HG03064 (cell line): ENCODE results near the gene CFAP57.

Experiments
- ATAC-seq: cut with Tn5 transposase; IDR thresholded peaks from one replicate; pipeline ENCODE4 v1.9.1; 2021; ENCODE audit warnings: low read depth; ENCODE audit not compliant: unreplicated experiment

CFAP57 gene

DNA sequence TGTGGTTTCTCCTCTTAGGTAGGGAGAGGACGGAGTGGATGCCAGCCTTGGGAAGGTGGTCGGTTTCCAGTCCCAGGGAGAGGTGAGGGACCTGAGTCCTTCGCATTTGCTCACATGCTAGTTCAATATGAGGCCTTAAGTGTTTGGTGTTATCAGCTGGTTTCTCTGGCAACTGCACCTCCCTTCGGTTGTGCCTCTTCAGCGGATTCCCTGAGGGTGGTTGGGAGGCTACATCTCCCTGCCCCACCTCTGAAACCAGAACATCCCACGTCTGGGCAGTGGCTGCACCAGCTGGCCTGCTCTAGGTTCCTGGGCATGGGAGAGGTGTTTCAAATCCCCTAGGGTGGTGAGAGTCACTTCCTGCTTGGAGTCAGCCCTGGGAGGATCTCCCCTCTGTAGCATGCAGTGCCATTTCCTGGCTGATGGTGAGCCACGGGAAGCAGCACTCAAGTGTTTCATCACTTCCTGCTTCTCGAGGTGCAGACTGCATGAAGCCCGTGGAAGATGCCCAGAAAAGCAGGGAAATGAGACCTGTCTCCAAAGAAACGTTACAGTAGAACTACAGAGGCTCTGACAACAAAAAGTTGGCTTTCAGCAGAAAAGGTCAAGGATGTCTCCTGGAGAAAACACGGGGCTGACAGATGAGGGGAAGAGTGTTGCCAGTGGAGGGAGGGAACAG lies 102.1 kb downstream of the CFAP57 start:
- no peak for ATAC-seq

DNA sequence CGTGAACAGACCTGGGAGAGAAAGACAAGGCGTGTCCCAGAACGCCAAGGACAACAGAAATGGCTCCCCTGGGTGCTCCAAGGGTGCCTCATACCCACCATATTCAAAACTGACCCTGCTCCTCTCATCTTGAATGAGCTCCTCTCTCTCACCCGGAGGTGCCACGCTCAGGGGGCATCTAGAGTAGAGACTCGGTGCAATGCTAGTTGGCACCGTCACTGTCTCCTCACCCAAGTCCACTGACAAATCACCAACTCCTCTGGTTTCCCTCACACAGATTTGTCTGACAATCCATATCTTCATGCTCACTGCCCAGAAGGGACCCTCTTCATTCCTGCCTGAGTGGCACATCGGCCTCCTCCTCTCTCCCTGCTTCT lies 102.7 kb downstream of the CFAP57 start:
- ATAC-seq: no peak

DNA sequence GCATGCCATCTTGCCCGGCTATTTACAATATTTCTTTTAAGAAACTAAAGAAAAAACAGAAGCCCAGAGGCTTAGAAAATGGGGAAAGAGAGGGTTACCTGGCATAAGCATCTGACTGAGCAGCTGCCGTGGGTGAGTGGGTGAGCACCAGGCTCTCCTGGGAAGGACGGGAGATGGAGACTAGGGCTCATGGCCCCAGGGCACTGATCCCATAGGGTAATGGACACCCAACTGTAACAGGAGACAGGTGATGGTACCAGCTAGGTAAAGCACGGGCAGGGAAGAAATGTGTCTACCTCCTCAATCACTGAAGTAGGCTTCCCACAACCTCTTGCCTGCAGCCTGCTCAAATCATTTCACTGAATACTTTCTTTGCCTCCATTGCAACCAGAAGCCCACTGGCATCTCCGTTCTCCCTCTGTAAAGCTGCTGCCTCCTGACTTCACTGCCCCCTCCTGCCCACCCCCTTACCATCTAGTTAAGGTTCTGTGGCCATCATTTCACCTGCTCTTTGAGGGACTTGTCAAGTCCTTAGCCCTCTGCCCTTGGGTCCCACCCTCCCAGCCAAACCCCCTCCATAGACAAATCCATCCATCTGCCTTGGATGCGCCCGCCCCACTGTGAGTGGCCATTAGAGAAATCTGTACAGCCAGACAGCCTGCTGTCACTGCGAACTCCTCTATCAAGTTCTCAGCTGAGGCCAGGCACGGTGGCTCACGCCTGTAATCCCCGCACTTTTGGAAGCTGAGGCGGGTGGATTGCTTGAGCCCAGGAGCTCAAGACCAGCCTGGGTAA lies 103.9 kb downstream of the CFAP57 start:
- no peak for ATAC-seq

DNA sequence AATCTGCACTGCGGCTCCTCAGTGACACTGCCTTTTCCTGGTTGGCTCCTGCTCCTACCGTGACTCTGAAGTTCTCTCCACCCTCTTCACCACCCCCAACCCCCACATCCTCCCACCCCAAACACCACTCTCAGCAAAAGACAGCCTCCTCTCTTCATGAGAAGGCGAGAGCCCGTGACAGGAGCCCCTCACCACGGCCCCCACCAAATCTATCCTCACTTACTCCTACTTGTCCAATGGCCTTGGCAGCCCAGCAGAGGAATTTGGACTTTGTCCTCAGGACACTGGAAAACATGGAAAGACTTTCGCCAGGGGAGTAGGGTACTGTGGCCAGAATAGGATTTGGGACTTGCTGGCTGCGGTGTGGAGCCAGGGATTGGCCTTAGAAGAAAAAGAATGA lies 104.5 kb downstream of the CFAP57 start:
- no peak for ATAC-seq

DNA sequence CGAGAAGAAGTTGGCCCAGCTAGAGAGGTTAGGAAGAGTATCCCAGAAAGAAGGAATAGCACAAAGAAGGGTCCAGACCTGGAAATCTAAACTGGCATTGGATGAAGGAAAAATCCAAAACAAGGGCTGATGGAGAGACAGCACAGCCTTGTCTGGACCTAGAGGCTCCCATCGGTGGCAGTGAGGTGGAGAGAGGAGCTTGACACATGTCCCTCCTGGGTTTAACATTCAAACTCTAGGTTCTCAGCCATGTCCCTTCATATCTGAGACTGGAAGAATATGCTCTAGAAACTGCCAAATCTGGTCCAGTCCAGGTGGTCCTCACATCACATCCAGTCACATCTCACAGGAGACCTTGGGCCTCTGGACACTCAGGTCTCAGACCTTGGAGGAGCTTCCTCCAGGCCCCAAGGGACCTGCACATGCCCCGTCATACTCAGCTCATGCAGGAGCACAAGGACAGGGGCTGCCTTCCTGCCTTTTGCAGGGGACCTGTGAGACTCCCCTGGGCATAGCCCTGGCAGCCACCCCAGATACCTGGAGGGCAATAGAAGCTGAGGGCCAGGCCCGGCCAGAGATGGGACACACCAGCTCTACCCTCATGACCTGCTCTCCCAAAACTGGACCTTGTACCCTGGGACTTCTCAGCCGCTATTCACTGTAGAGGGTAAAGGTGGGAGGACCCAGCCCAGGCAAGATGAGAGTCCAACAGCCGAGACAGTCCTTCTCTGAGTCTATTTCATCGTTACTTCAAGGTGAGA lies 105.2 kb downstream of the CFAP57 start:
- no peak for ATAC-seq

DNA sequence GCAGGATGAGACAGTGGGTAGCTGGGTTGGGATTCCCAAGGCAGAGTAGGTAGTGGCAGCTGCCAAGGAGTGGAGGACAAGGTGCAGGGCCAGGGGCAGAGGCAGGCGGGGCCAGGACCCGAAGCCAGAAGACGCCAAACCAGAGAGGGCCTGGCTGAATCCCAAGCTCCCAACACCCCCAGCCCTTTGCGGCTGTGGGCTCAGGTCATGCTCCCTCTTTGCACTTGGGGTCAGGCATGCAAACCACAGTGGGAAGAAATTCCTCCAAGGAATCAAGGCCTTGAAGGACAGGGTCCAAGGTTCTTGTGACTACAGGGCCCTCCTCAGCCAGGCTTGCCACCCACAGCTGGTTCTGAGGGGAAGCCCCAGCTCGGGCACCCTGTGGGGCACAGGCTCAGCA lies 107.0 kb downstream of the CFAP57 start:
- no peak for ATAC-seq

DNA sequence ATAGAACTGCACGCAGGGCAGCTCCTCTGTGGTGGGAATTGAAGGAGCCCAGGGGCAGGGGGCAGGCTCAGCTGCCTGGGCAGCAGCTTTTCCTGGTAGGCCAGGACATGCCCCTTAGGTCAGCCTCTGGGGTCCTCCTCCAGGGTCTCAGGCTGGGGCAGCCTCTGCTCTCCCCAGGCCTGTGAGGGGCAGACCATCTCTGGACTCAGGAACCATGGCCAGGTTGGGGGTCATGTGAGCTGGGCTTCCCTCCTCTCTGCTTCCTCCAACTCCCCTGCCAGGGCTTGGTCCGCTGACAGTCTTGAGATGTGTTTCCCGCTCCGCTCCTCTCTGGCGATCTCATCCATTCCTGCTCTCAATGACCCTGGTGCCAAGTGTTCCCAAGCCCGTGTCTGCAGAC lies 107.5 kb downstream of the CFAP57 start:
- ATAC-seq: no peak

DNA sequence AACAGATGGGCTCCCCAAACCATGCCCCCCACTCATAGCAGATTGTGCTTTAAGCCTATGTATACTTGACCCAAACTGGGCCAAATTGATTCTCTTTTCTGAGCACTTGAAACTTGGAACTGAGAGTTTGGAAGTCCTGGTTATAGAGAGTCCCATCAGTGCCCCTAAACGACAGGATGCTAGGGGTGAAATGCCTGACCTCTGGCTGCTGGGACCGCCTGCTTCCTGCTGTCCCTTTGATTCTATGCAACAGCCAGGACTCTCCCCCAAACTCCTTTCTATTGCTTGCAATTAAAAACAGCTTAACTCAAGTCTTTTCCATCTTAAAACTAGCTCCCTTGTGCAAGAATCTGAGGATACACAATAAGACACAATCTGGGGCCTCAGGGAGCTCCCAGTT lies 108.6 kb downstream of the CFAP57 start:
- ATAC-seq: no peak

DNA sequence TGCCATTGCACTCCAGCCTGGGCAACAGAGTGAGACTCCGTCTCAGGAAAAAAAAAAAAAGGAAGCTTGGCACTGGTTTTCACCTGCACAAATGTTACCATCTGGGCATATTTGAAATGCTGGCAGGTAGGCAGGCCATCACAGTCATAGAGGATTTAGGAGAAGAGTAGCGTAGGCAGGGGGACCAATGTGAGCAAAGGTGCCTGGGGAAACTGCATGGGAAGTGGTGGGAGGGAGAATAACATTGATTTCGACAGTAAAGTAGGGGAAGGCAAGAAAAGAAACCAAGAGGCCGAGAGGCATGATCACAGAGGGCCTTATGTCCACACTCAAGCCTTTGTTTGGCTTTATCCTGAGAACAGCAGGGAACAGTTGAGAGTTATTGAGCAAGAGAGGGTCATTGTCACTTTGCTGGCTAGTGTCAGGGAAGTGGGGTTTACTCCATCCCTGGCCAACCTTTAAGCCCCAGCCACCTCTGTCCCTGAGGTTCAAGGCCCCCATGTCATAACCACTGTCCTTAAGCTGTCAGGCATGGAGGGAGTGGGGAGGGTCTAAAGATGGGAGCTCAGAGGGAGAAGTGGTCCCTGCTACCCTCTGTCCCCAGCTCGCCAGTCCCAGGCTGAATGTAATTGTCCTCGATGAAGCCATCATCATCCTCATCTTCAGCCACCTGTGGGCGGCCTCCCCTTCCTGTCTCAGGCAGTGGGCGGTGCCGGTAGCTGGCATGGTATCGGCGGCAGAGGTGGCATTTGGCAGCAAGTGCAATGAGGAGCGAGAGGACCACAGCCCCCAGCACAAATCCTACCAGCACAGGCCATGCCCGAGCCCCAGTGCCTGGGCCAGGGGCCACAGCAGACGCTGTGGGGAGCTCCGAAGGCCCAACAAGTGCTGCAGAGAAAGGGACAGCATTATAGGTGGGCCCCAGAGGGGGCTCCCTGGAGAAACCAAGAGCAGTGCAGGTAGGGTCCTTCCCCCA lies 110.4 kb downstream of the CFAP57 start:
- ATAC-seq: no peak

DNA sequence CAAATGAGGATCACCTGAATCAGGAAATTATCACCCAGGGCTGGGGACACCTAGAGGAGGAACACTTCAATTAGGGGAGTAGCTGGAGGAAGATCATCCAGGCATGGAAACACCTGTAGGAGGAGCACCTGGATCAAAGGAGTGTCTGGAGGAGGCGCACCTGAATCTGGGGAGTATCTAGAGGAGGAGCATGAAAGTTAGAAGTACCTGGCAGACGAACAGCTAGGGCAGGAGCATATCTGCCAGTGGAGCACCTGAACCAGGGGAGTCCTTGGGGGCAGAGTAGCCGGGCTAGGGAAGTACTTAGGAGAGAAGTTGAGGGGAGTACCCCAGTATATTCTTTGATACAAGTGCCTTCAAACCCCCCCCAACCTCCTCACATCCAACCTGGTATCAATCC lies 111.9 kb downstream of the CFAP57 start:
- no peak for ATAC-seq

DNA sequence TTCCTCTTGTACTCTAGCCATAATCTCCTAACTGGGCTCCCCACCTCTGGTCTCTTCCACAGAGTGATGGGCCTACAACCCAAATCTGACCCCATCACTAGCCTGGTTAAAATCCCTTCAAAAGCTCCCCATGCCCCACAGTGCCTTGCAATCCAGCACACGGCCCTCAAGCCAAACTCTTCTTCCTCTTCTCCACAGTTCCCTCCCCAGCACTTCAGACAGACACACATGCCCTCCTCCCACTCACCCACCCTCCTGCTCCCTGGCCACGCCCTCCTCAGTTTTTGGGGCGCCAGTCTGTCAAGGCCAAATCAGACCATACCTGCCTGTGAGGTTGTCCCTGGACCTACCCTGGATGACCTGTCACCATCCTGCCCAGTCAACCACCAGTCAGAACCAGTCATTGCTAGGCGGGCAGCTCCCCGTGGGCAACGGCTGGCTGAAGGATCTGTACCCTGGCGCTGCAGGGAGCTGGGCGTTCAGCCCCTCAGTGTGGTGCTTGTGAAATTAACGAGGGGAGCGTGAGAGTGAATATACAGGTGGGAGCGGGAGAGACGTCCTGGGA lies 112.5 kb downstream of the CFAP57 start:
- ATAC-seq: no peak

DNA sequence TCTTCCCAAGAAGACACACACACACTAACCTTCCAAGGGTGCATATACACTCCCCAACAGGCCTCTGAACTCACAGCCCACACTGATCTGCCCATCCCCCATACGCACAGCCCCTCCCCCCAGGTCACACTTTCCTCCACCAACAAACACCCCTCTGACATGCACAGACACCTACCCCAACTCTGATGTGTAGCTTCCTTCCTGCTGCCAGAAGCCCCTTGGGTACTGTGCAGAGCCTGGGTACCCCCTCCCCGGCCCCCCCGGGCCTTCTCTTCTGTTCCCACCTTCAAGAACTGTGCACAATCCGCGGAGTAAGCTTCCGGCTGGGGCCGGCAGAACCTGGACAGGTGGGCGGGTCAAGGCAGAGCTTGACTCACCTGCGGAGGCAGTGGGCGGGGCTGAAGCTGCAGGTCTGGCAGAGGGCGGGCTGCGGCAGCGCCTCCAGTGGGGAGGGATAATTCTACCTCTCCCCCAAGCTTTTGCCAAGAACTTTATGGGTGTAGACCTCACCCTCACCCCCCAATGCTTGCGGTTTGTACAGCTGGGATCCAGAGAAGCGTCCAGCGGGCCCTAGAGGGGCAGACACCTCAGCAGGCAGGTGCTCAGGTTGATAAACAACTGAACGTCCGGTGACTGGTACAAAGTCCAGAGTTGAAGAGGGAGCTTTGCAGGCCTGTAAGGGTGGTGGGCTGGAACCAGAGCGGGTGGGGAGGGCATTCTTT lies 113.3 kb downstream of the CFAP57 start, which contains the start of gene C1orf210:
TSS of gene C1orf210 (minus strand) at position 313 of the 722 bp plus-strand sequence. CDS start 2,311 bp downstream, outside the sequence.
- ATAC-seq: no peak

DNA sequence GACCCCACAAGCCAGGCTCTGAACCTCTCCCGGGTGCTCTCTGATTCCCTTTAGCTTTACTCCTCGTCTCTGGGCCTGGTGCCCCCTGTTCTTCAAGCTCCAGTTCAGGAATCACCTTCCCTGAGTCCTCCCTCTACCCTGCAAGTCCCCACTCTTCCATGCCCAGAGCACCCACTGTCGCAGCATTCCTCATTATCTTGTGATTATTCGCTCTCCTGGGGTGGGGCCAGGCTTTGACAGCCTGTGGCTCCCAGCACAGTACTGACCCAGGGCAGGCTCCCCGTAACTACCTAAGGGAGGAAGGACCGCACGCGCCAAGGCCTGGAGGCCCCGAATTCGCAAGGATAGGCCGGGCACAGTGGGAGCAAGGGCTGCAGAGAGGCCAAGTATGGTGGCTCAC lies 114.0 kb downstream of the CFAP57 start:
- ATAC-seq: no peak

DNA sequence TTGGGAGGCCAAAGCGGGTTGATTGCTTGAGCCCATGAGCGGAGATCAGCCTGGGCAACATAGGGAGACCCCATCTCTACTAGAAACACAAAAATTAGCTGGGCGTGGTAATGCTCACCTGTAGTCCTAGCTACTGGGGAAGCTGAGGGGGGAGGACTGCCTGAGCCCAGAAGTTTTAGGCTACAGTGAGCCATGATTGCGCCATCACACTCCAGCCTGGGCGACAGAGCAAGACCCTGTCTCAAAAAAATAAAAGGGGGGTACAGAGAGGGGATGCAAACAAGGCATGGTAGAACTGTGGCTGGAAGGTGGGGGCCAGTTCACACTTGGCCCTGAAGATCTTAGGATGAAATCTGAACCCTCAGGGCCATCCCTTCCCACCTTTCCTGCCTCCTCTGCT lies 114.4 kb downstream of the CFAP57 start:
- no peak for ATAC-seq

DNA sequence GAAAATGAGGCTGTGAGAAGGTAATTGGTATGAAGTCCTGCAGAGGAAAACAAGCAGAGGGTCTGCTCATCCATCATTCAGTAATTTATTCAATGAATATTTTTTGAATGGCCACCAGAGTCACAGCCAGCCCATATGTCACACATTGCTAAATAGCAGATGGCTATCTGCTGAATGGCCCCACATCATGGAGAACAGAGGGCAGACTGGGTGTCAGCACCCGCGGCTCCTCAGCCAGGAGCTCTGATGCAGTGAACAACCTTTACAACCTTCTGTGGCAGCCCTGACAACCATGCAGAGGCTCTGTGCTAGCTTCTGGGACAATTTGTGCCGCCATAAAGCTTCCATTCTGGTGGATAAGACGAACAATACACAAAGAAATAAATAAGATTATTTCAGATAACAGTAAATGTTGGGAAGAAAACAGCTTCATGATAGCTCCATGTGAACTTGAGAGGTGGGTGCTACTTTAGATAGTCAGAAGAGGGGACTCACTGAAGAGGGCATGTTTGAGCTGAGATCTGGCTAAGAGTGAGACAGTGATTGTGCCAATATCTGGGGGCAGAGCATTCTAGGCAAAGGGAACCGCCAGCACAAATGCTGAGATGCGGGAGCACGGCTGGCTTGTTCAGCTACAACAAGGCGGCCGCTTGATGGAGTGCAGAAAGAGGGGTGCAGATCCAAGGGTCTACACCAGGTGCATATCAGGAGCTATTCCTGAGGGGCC lies 116.1 kb downstream of the CFAP57 start:
- ATAC-seq: no peak

DNA sequence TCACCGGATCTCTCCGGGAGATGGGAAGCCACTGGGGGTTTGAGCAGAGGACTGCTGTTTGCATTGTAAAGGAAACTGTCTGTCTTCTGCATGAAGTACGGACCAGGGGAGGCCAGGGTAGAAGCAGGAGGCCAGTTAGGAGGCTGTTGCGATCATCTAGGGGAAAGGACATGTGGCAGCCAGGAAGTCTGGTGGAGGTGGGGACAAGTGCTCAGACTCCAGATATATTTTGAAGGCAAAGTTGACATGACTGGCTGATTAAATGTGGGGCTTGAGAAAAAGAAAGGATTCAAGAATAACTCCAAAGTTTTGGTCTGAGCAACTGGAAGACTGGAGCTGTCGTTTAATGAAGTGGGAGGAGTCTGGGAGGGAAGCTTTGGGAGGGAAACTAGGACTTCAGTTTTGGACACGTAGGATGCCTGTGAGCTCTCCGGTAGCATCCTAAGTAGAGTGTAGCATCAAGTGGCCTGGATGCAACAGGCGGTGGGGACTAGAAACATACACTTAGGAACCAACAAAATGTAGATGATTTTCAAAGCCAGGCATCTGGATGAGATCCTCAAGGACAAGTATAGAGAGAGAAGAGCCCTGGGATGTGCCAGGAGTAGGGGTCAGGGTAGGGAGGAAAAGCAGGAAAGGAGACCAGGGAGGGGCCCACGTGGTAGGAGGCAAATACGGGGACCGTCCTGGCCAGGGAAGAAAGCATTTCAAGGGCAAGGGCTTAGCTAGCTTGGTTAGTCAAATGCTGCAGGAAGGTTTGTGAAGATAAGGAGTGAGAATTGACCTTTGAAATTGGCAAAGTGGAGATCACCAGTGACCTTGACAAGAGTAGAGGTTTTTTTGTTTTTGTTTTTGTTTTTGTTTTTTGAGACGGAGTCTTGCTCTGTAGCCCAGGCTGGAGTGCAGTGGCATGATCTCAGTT lies 116.9 kb downstream of the CFAP57 start:
- ATAC-seq: no peak

DNA sequence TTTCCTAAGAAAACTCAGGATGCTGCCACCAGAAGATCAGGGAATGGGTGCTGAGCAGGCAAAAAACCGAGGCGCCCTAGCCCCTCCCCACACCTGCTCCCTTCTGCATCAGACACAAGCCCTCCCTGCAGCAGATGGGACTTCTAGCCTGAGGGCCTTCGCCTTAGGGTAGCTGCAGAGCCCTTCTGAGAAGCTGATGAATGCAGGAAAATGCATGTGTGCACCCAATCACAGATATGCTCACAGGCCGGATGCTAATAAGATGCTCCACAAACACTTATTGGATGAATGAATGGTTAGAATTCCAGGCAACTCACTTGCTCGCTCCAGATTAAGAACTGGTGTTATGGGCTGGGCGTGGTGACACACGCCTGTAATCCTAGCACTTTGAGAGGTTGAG lies 120.1 kb downstream of the CFAP57 start:
- ATAC-seq: no peak

DNA sequence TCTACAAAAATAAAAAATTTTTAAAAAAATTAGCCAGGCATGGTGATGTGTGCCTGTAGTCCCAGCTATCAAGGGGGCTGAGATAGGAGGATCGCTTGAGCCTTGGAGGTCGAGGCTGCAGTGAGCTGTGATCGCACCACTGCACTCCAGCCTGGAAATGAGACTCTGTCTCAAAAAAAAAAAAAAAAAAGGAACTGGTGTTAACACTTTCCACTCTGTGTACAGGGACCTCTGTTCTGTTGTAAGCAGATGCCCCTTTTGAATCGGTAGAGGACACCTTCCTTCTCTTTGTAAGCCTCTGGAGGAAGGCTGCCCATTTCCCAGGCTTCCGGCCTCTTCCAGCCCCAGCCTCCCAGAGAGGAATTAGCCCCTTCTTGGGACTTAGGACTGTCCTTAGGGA lies 120.5 kb downstream of the CFAP57 start:
- ATAC-seq: no peak
